GM23248 (cell line): ENCODE measurements around the gene MAP3K7CL. TPM values are rescaled to one million over a fixed set of nuclear protein-coding genes. Genes with fewer than 3 reads are reported as not detected.

ENCODE experiments used
- DNase-seq: peaks from one replicate; pipeline ENCODE4 v3.0.0-alpha.2; 2015
- H2AFZ ChIP-seq: fragments of 200-600 bp; sonication (generic); 2 replicates; pipeline ENCODE4 v1.6.1; 2016; ENCODE audit warnings: antibody characterized with exemption
- H3F3A ChIP-seq: fragments of 200-600 bp; sonication (generic); 2 replicates; pipeline ENCODE4 v1.6.1; 2016; ENCODE audit warnings: mild to moderate bottlenecking, antibody characterized with exemption, mixed run types; ENCODE audit not compliant: insufficient read depth
- H3K27ac ChIP-seq: fragments of 200-600 bp; sonication (generic); 2 replicates; pipeline ENCODE4 v1.5.1; 2016; ENCODE audit warnings: mild to moderate bottlenecking
- H3K27me3 ChIP-seq: fragments of 200-600 bp; sonication (generic); replicated peaks from 2 replicates; pipeline ENCODE4 v1.6.1; 2016; ENCODE audit warnings: mild to moderate bottlenecking; ENCODE audit not compliant: insufficient read depth
- H3K36me3 ChIP-seq: fragments of 200-600 bp; sonication (generic); 2 replicates; pipeline ENCODE4 v1.6.1; 2016; ENCODE audit warnings: low read depth, mild to moderate bottlenecking
- H3K4me1 ChIP-seq: fragments of 200-600 bp; sonication (generic); 2 replicates; pipeline ENCODE4 v1.6.1; 2016; ENCODE audit warnings: mild to moderate bottlenecking; ENCODE audit not compliant: insufficient read depth
- H3K4me2 ChIP-seq: fragments of 200-600 bp; sonication (generic); one replicate; pipeline ENCODE4 v1.6.1; 2016; ENCODE audit warnings: mild to moderate bottlenecking; ENCODE audit not compliant: unreplicated experiment
- H3K4me3 ChIP-seq: fragments of 200-600 bp; sonication (generic); 2 replicates; pipeline ENCODE4 v1.5.1; 2016; ENCODE audit warnings: mild to moderate bottlenecking
- H3K79me2 ChIP-seq: fragments of 200-600 bp; sonication (generic); 2 replicates; pipeline ENCODE4 v1.6.1; 2016; ENCODE audit warnings: mild to moderate bottlenecking; ENCODE audit not compliant: insufficient read depth
- H3K9ac ChIP-seq: fragments of 200-600 bp; sonication (generic); 2 replicates; pipeline ENCODE4 v1.6.1; 2016; ENCODE audit warnings: mild to moderate bottlenecking
- H3K9me2 ChIP-seq: fragments of 200-600 bp; sonication (generic); 2 replicates; pipeline ENCODE4 v1.6.1; 2016; ENCODE audit warnings: mixed run types, mild to moderate bottlenecking, moderate library complexity; ENCODE audit not compliant: insufficient read depth
- H3K9me3 ChIP-seq: fragments of 200-600 bp; sonication (generic); one replicate; pipeline ENCODE4 v1.6.1; 2017; ENCODE audit warnings: low read depth
- H4K20me1 ChIP-seq: fragments of 200-600 bp; sonication (generic); 2 replicates; pipeline ENCODE4 v1.6.0; 2016; ENCODE audit not compliant: insufficient read depth
- EZH2 ChIP-seq: fragments of 200-600 bp; sonication (generic); IDR thresholded peaks from 2 replicates; pipeline ENCODE4 v1.6.1; 2018; ENCODE audit warnings: antibody characterized with exemption, mild to moderate bottlenecking; ENCODE audit not compliant: insufficient read depth, poor library complexity, severe bottlenecking
- EZH2phosphoT487 ChIP-seq: fragments of 200-600 bp; sonication (generic); IDR thresholded peaks from 2 replicates; pipeline ENCODE4 v1.6.1; 2018; ENCODE audit warnings: antibody characterized with exemption, moderate library complexity, mild to moderate bottlenecking, low read depth; ENCODE audit not compliant: insufficient read depth
- WGBS, 2 experiments: methylation state at CpG; one replicate each; pipeline ENCODE4 v1.1.6; 2015 to 2017; ENCODE audit warnings: low lambda C conversion rate in 2 of 2, low coverage in 1 of 2; ENCODE audit errors: missing lambda C conversion rate in 2 of 2; 5-methylcytosine and 5-hydroxymethylcytosine counted together
- in situ Hi-C: fragments of 300-500 bp; cut with MboI; formaldehyde crosslinking; loops from 2 replicates; pipeline ENCODE4 v1.15.0; 2020
- polyA plus RNA-seq: library from polyadenylated mRNA; unstranded; fragments of >200 nt; fragmentation: Nextera tagmentation; extraction: Ambion mirVana; gene quantifications from 2 replicates; pipeline ENCODE4 v1.2.1, GENCODE V29; 2016
- total RNA-seq: library from RNA; depleted of rRNA; stranded (reverse); fragments of >200 nt; shearing (Covaris generic); gene quantifications from 2 replicates; pipeline ENCODE4 v1.2.3, GENCODE V29; 2014

Gene MAP3K7CL
- total and polyA plus RNA-seq, 2 experiments from 2014 or later: 14.8 to 34.3 TPM

DNA sequence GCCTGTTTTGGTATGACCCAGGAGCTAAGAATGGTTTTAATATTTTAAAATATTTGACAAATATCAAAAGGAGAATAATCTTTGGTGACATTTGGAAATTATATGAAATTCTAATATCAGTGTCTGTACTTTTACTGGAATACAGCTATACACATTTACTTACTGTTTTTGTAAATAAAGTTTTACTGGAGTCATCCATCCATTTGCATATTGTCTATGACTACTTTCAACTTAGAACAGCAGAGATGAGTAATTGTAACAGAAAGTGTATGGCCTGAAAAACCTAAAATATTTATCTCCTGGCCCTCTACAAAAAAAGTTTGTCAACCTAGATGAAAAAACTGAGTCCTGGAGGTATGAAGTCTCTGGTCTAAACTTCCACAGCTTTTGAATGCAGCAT lies 5.8 kb upstream of the MAP3K7CL start:
- Histone ChIP-seq H3F3A (peaks cover 7% of the 10 kb centered on the region), H3K79me2 (no peaks in the 10 kb centered on the region), H3K27ac (no peak overlapping the region), H3K4me1 (peaks cover 7% of the 10 kb centered on the region), H3K4me3 (no peak overlapping the region), H3K27me3 (no peaks in the 10 kb centered on the region), H3K4me2 (no peak overlapping the region), H3K9ac (no peak overlapping the region), H2AFZ (no peak overlapping the region), H3K36me3 (no peaks in the 10 kb centered on the region), H4K20me1 (no peaks in the 10 kb centered on the region), H3K9me3 (no peaks in the 10 kb centered on the region), H3K9me2 (no peaks in the 10 kb centered on the region)
- in situ Hi-C loops: no loop called here
- TF ChIP-seq EZH2phosphoT487: no peak
- no peak for DNase-seq

GRCh38 chr21:29125191-29125590 lies 5.3 kb upstream of the MAP3K7CL start:
- H3K9me2 ChIP-seq: no peaks in the 10 kb centered on the region
- H3K4me1 ChIP-seq: peaks cover 11% of the 10 kb centered on the region
- in situ Hi-C loops: no loop called here
- no peaks in the 10 kb centered on the region for H4K20me1 ChIP-seq
- no peak overlapping the region for H3K9ac ChIP-seq
- 86 to 93% methylated on average over 1 of the region's 1 CpG for WGBS, 2 experiments
- H3K27ac ChIP-seq: no peak overlapping the region
- H3K27me3 ChIP-seq: no peaks in the 10 kb centered on the region
- H3K79me2 ChIP-seq: no peaks in the 10 kb centered on the region
- DNase-seq: no peak
- no peak overlapping the region for H3K4me2 ChIP-seq
- H3K36me3 ChIP-seq: no peaks in the 10 kb centered on the region
- H3K9me3 ChIP-seq: no peaks in the 10 kb centered on the region
- no peak overlapping the region for H3K4me3 ChIP-seq
- peaks cover 11% of the 10 kb centered on the region for H3F3A ChIP-seq
- H2AFZ ChIP-seq: no peak overlapping the region
- TF ChIP-seq EZH2phosphoT487: no peak
- no peak for TF ChIP-seq EZH2

GRCh38 chr21:29125979-29126378 lies 4.5 kb upstream of the MAP3K7CL start:
- Histone ChIP-seq H3K36me3 (no peaks in the 10 kb centered on the region), H3K79me2 (no peaks in the 10 kb centered on the region), H3K9ac (no peak overlapping the region), H3K9me3 (no peaks in the 10 kb centered on the region), H3K27ac (no peak overlapping the region), H3K4me1 (peaks cover 17% of the 10 kb centered on the region), H3K4me2 (no peak overlapping the region), H3K9me2 (no peaks in the 10 kb centered on the region), H3K4me3 (no peak overlapping the region), H3F3A (peaks cover 11% of the 10 kb centered on the region), H3K27me3 (no peaks in the 10 kb centered on the region), H2AFZ (no peak overlapping the region), H4K20me1 (no peaks in the 10 kb centered on the region)
- in situ Hi-C loops: no loop called here
- no peak for DNase-seq
- 70 to 73% methylated on average over 3 of the region's 3 CpGs for WGBS, 2 experiments
- TF ChIP-seq EZH2phosphoT487: no peak
- TF ChIP-seq EZH2: no peak

- no peak for DNase-seq
- H3K4me1 ChIP-seq: peaks cover 23% of the 10 kb centered on the region
- H3K27me3 ChIP-seq: no peaks in the 10 kb centered on the region
- H3K4me3 ChIP-seq: no peak overlapping the region
- no peak overlapping the region for H2AFZ ChIP-seq
- 95 to 97% methylated on average over 7 of the region's 7 CpGs for WGBS, 2 experiments
- H3K36me3 ChIP-seq: no peaks in the 10 kb centered on the region
- no peaks in the 10 kb centered on the region for H4K20me1 ChIP-seq
- no peaks in the 10 kb centered on the region for H3K79me2 ChIP-seq
- H3F3A ChIP-seq: peaks cover 11% of the 10 kb centered on the region
- H3K4me2 ChIP-seq: no peak overlapping the region
- TF ChIP-seq EZH2 (no peak), EZH2phosphoT487 (no peak)
- no peaks in the 10 kb centered on the region for H3K9me3 ChIP-seq
- no peak overlapping the region for H3K9ac ChIP-seq
- in situ Hi-C loops: no loop called here
- H3K27ac ChIP-seq: no peak overlapping the region
- no peaks in the 10 kb centered on the region for H3K9me2 ChIP-seq
Measured at GRCh38 chr21:29133241-29133640, 2.8 kb downstream of the MAP3K7CL start.

DNA sequence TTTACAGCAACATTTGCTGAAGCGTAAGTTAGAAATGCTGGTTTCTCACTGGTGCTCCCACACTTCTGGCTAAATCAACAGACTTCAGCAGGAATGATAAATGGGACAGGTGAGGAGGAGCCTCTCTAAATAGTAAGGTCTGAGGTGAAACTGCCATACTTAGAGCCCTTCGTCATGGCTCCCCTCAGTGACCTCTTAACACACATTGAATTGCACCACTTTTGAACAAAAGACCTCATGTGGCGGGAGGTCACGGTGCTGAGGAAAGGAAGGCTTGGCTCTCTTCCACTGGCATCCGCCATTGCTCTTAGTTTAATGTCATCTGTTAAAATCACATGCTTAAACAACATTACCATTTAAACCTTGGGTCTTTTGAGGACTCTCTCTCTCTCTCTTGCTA lies 3.4 kb downstream of the MAP3K7CL start:
- 96 to 100% methylated on average over 5 of the region's 5 CpGs for WGBS, 2 experiments
- Histone ChIP-seq H2AFZ (no peak overlapping the region), H3K9me3 (no peaks in the 10 kb centered on the region), H3K4me3 (no peak overlapping the region), H4K20me1 (no peaks in the 10 kb centered on the region), H3K4me1 (peaks cover 23% of the 10 kb centered on the region), H3K36me3 (no peaks in the 10 kb centered on the region), H3F3A (peaks cover 11% of the 10 kb centered on the region), H3K27me3 (no peaks in the 10 kb centered on the region), H3K9me2 (no peaks in the 10 kb centered on the region), H3K4me2 (no peak overlapping the region), H3K27ac (no peak overlapping the region), H3K79me2 (no peaks in the 10 kb centered on the region), H3K9ac (no peak overlapping the region)
- in situ Hi-C loops: no loop called here
- no peak for DNase-seq
- TF ChIP-seq EZH2 (no peak), EZH2phosphoT487 (no peak)
